ELF-1 (cell line): ENCODE measurements around the gene HTD2.

Experiments
- DNase-seq: peaks from one replicate; pipeline ENCODE4 v3.0.0-alpha.2; 2016; ENCODE audit warnings: low read depth, low spot score

Gene HTD2

DNA sequence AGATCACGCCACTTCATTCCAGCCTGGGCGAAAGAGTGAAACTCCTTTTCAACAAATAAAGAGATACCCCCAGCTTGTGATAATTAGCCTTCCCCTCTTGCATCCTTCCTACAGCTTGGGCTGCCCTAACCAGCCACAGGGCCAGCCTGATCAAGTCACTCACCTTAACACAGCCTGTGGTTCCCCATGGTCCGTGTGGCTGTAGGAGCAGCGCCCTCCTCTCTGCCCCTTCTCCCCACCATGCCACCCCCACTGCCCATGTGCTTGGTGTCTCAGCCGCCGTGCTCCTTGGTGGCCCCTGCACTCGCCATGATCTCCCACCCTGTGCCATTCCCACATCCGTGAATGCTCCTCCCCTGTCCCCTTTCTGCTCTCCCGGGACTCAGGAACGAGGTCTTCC, 13.5 kb upstream of the HTD2 start:
- DNase-seq, result no peak

DNA sequence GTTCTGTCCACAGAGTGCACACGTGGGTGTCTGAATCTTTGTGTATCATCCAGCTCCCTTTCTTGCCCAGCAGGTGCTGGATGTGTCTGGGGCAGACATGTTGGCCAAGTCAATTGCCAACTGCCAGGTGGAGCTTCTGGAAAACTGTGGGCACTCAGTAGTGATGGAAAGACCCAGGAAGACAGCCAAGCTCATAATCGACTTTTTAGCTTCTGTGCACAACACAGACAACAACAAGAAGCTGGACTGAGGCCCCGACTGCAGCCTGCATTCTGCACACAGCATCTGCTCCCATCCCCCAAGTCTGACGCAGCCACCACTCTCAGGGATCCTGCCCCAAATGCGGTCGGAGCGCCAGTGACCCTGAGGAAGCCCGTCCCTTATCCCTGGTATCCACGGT, 12.8 kb upstream of the HTD2 start:
- no peak for DNase-seq

DNA sequence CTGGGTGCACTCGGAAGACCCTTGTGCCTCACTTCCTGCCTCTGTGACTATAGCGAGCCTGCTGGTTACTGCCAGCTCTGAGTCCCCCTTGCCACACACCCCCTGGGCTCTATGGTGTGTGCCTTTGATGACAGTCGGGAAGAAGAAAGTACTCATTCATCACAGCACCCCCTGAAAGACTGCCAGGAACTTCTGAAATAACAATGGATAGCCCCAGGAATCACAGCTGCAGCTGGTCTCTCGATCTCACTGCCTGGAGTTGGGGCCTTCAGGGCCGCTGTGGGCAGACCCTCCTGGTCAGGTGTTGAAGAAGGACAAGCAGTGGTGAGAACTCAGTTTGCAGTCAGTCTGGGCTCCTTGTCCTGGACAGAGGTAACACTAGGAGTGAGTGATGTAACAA, 10.1 kb upstream of the HTD2 start:
- DNase-seq, result peak; percentile 30

DNA sequence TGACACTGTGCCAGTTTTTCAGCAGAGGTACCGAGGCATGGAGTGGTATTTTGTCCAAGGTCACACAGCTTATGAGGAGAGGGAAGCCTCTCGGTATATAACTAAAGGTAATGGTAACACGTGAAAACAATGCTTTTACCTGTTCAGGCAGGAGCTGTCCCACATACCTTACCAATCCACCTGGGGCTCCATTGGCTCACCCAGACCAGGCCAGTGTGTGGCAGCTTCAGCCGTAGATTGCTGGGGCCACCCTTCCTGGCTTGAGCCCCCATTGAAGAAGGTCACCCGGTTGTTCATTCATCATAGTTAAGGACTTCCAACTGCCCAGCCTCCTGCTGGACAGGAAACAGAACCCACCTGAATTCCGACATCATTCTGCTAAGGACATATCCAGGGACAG, 9.5 kb upstream of the HTD2 start:
- DNase-seq, result no peak

DNA sequence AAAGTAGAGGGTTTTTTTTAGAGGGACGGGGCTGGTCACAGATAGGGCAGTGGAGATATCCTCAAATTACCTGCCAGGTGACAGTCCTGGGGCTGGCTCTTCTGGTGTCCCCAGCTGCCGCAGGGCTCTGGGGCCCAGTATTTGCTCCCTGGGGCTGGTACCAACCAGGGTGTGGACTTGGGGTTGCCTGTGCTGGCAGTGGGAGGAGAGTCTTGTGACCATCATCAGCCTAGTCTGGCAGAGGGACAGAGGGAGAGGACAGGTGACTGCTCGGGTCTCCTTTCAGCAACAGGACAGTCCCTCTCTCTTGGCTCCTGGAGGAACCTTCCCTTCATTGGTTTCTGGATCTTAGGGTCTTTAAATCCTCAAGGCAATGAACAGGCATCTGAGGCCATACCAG, 8.1 kb upstream of the HTD2 start:
- no peak for DNase-seq

DNA sequence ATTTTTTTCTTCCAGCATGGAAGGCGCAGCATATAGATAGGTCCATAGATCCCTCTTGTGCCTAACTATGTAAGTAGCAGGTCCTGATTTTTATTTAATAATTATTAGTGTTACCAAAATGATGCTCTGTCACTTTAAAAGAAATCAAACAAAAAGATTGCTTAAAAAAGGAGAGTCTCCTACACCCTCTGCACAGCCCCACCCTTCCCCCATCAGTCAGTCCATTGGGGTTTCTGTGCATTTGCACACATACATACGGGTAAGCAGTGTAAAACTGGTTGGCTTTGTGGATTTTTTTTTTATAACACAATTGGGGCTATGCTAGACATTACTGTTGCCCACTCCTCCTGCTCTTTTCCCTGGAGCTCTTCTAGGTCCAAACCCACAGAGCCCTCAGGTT, 7.2 kb upstream of the HTD2 start:
- DNase-seq, result no peak

DNA sequence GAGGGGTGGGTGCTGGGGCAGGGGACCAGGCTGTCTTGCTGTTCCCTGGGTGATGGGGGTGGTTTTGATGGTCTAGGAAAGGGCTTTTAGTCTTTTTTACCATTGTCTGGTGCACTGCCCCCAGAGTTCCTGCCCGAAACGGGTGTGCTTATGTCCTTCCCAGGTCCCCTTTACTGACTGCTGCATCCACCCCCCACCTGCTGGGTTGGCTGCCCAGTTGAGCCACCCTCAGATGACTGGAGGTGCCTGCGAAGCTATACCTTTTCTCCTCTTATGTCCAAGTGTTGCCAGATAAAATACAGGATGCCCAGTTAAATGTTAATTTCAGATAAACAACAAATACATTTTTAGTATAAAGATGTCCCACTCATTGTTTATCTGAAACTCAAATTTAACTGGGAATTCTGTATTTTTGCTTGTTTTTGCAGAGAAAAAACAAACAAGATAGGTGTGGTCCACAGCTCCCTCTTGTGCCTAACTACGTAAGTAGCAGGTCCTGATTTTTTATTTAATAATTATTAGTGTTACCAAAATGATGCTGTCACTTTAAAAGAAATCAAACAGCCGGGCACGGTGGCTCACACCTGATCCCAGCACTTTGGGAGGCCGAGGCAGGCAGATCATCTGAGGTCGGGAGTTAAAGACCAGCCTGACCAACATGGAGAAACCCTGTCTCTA, 6.3 kb upstream of the HTD2 start:
- DNase-seq, result no peak

DNA sequence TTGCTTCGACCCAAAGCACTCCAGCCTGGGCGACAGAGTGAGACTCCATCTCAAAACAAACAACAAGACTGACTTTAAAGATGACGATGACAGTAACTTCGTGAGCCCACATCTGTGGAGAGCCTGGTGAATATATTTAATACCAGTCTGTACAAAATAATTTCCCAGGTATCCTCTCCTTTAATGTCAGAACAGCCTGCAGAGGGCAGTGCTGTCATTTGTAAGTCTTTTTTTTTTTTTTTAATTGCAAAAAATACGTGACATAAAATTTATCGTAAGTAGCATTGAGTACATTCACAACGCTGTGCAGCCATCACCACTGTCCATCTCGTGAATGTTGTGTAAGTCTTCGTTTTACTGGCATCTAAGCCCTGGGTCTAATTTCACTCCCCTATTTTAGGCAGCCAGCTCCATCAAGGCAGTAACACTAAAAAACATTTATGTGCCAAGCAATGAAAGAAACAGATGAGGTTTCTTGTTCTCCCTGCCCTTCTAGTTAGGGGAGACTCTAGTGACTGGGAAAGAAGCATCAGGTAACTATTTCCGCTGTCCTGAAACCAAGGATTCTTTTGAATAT, 1.4 kb downstream of the HTD2 start:
- peak; percentile 12 for DNase-seq

DNA sequence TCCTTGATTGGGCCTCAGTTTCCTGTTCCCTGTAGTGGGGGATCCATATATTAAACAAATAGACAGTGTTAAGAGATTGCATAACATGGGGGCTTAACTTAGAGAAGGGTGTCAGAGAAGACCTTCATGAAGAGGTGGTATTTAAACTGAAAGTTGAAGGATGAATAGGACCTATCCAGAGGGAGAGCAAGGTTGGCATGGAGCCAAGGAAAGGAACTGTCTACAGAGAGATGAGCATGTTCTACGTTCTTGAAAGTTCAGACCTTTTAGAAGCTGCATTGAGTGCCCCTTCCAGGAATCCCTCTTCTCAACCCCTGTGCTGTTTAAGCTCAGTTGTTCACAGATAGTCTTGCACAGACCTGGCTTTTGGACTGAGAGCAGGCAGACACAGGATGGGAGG, 2.4 kb downstream of the HTD2 start:
- no peak for DNase-seq

DNA sequence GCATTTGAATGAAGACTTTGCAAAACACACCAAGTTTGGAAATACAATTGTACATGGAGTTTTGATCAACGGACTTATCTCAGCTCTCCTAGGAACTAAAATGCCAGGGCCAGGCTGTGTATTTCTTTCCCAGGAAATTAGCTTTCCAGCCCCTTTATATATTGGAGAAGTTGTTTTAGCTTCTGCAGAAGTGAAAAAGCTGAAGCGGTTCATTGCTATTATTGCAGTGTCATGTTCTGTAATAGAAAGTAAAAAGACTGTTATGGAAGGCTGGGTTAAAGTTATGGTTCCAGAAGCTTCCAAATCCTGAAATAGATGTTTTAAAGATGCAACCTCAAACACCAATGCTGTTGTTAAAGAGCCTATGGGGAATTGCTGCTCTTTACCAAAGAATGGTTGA, 11.5 kb downstream of the HTD2 start:
- DNase-seq, result no peak

DNA sequence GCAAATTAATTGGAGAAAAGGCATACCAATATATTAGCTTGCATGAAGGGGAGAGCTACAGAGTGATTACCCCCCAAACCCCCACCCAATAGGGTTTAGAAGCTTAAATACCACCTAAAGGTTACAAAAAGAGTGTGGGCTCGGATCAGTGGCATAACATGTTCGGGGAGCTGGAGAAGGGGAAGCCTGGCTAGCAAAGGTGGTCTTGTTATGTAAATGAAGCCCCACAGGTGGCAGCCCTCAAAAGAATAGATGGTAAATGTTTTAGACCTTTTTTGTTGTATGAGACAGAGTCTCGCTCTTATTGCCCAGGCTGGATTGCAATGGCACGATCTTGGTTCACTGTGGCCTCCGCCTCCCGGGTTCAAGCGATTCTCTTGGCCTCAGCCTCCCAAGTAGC, 15.5 kb downstream of the HTD2 start:
- DNase-seq, result peak; percentile 23

DNA sequence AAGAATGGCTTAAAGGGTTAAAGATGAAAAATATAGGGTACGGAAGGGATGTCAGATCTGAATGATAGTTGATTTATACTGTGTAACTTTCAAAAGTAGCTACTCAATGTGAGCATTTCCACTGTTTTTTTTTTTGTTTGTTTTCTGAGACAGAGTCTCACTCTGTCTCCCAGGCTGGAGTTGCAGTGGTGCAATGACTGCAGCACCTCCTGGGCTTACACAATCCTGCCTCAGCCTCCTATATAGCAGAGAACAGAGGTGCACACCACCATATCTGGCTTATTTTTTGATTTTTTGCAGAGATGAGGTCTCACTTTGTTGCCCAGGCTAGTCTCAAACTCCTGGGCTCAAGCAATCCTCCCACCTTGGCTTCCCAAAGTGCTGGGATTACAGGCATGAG, 16.5 kb downstream of the HTD2 start:
- no peak for DNase-seq

DNA sequence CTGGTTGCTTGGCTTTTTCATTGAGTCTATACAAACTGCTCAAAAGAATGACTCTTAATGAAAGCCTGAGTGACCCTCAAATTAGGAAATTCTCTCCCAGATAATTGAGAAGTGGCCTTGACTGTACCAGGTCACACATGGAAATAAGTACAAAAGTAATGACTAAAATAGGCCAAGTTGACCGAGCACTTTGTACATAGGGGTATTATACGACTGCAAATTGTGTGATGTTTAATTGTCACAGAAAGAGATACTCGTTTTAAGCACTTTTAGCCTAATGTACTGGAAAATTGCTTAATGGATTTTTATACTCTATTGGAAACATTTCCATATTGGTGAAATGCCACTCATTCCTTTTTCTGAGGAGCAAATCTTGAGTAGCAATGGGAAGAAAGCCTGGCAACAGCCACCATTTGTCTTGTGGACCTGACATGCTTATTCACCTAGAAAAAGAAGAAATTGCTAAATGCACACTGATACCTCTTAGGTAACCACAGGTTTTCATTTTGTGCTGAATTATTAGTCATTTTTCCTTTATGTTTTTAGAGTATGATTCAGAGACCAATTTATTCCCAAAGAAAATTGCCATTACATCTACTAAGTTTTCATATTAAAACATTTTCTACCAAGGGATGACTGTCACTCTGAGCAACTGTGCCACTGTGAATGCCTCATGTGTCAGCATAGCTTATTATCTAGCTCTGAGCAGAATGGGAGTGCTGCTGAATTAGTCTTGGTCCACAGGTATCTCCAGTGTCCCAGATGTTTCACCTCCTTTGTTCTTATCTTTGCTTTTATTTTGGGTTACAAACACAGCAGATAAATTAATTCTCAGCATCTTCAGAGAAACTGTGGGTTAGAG, 17.4 kb downstream of the HTD2 start:
- no peak for DNase-seq

DNA sequence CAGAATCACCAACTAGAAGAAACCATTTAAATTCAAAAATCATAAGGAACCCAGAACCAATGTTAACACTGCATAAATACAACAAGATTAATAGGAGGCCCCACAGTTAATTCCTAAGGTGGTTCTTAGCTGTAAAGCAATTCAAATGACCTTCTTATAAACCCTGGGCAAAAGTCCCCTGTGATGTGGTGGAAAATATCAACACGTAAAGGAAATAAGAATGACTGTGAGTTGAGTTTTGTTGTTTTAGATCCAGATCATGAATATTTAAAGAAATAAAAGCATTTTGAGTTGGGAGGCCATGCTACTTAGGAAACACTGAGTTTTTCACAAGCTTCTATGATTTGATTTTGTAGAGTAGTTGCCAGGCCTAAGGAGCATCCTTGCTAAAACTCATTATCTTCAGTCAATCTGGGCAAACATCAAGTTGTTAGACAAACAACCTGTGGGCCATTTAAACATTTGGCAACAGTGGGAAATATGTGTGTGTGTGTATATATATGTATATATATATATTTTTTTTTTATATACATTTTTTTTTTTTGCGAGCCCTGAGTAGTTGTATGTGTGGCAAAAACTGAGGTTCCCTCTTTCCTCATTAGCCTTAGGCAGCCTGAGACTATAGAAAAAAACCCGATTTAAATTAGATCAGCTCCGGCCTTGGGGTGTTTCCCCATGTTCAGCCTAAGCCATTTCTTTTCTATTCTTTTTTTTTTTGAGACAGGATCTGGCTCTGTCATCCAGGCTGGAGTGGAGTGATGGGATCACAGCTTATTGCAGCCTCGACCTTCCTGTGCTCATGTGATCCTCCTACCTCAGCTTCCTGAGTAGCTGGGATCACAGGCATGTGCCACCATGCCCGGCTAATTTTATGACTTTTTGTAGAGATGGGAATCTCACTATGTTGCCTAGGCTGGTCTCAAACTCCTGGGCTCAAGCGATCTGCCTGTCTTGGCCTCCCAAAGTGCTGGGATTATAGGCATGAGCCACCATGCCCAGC, 18.4 kb downstream of the HTD2 start:
- no peak for DNase-seq

DNA sequence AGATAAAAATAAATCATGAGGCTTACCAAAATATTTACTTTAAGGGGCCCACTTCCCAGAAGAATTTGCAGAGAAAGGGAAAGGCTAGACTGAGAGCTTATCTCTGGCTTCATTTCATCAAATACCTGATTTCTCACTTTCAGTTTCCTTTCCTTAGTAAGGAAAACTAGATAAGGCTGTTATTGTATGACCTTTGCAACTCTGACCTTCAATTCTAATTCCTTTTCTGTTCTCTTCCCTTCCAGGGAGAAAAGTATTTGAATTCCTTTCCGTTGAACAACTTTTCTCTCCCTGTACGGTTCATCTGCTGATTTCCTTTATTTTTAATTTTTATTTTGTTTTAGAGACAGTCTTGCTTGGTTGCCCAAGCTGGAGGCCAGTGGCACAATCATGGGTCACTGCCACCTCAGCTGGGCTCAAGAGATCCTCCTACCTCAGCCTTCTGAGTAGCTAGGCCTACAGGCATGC, 19.2 kb downstream of the HTD2 start:
- DNase-seq, result no peak

DNA sequence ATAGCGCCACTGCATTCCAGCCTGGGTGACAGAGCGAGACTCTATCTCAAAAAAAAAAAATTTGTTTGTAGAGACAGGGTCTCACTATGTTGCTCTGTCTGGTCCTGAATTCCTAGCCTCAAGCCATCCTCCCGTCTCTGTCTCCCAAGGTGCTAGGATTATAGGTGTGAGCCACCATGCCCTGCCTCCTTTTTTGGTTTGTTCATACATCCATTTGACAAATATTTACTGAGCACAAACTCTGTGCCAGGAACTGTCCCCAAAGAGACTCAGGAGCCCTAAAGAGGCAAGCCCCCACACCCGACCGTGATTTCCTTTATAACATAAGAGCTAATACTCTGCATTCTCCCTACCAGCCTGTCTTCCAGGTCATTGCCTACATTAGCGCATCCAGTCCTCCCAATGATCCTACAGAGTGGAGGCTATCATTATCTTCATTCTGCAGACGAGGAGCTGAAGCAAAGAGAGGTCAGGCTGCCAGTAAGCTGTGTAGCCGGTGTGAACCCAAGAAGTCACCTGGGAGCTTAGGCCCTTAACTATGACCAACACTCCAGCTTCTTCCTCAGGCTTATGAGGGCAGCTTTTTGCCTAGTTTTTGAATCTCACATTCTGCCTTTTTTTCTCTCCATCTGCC, 20.1 kb downstream of the HTD2 start:
- DNase-seq, result no peak

DNA sequence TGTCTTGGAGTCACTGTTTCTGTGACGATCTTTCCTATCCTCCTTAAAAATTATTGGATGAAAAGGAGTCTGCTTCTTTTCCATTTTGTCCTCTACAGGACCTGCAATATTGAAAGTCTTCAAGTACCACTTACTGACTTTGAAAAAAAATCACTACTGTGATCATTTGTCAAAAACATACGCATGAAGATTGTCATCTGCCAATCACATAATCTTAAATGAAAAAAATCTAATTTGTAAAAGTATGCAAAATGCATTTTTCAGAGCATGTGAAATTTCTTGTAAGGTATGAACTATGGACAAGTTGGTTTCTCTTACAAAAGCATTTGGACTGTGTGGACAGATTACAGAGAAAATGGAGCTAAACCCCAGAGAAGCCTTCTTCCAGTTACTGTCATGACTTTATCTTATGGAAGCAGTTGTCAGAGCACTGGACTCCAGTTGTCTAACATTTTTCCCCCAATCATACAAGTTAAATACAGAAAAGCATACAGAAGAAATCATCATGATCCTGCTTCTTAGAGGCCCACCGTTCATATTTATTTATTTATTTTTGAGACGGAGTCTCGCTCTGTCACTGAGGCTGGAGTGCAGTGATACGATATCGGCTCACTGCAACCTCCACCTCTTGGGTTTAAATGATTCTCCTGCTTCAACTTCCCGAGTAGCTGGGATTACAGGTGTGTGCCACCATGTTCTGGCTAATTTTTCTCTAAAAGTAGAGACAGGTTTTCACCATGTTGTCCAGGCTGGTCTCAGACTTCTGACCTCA, 23.0 kb downstream of the HTD2 start:
- no peak for DNase-seq

DNA sequence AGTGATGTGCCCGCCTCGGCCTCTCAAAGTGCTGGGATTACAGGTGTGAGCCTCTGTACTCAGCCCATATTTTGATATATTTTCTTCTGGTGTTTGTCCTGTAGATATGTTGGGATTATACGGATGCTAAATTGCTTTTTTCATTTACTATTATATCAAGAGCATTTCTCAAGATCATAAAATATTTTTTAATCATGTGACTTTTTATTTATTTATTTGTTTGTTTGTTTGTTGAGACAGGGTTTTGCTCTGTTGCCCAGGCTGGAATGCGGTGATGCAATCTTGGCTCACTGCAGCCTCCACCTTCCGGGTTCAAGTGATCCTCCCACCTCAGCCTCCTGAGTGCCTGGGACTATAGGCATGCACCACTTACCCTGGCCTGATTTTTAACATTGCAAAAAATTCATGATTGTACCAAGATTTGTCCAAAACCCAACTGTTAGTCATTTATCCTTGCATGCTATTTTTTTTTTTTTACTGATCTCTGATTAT, 23.6 kb downstream of the HTD2 start:
- DNase-seq, result no peak

DNA sequence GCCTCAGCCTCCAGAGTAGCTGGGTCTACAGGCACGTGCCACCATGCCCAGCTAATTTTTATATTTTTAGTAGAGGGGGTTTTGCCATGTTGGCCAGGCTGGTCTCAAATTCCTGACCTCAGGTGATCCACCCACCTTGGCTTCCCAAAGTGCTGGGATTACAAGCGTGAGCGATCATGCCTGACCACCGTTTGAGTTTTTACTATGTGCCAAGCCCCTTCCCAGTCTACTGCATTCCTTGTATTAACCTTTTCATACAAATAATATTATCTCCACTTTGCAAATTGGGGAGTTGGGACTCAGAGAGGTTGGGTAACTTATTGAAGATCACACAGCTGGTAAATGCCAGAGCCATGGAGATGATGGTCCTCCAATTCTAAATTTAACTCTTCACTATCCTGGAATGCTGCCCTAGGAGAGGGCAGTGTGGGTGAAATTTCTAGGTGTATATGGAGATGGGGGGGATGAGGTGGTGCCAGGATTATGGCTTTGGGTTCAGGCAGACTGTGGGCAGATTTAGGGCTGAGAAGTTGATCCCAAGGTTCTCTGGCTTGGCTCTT, 25.4 kb downstream of the HTD2 start:
- no peak for DNase-seq
